ENCODE measurements around the gene NR2C1.
"Not testable (repeated sequence)": the region's sequence is repeated elsewhere in the genome, so short reads cannot be mapped to it uniquely, and the experiment has no call there.

Gene NR2C1

GRCh38 chr12:94987801-94988200 lies 85.6 kb downstream of the NR2C1 start:
- peaks cover 37% of the 10 kb centered on the region for H3K36me3 ChIP-seq (ENCODE audit: control insufficient read depth, low read length)
- no peaks in the 10 kb centered on the region for H3K9me3 ChIP-seq (ENCODE audit: control insufficient read depth, insufficient read depth, low read length)
- H3K9me2 ChIP-seq (replicated peaks; ENCODE audit: control insufficient read depth, low read length) = no peaks in the 10 kb centered on the region
- no peak overlapping the region for H3K27ac ChIP-seq (ENCODE audit: low read depth, low read length)
- H3K79me2 ChIP-seq (ENCODE audit: control insufficient read depth, low read length) = peaks cover 19% of the 10 kb centered on the region
- H4K20me1 ChIP-seq (ENCODE audit: control insufficient read depth, insufficient read depth, low read depth, low read length) = no peaks in the 10 kb centered on the region
- H3K4me3 ChIP-seq (ENCODE audit: low read length) = no peak overlapping the region
- TF ChIP-seq CTCF (IDR thresholded peaks at IDR 0.05; ENCODE audit: low read depth, low read length, poor library complexity, severe bottlenecking) = no peak
- TF ChIP-seq EZH2phosphoT487 (IDR thresholded peaks at IDR 0.05; ENCODE audit: borderline replicate concordance, low read length) = no peak
- H3K4me1 ChIP-seq (ENCODE audit: control insufficient read depth, low read length) = peaks cover 5% of the 10 kb centered on the region
- no peak overlapping the region for H3K4me2 ChIP-seq (ENCODE audit: low read length)
- H3F3A ChIP-seq (ENCODE audit: control insufficient read depth, insufficient read depth) = no peaks in the 10 kb centered on the region
- H3K27me3 ChIP-seq (ENCODE audit: control insufficient read depth, low read length) = no peaks in the 10 kb centered on the region

DNA sequence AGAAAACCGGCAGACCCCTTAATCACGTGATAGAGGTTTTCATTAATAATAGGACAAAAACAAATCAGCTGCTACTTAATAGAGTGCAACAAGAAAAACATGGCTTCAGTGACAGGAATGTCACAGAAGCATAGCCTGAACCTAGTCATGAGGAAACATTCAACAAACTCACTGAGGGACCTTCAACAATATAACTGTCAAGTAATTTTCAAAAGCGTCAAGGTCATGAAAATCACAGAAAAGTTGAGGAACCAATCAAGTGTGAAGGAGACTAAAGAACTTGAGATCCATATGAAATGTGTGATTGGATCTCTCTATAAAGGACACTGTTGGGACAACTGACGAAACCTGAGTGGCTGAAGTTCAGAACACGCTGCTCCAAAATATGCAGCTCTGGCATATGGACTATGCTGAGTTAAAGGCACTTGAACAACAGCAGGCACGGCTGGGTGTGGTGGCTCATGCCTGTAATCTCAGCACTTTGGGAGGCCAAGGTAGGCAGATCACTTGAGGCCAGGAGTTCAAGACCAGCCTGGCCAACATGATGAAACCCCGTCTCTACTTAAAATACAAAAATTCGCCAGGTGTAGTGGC lies 86.2 kb downstream of the NR2C1 start:
- Histone ChIP-seq H3K9me3 (ENCODE audit: control insufficient read depth, insufficient read depth, low read length) (no peaks in the 10 kb centered on the region), H3K27me3 (ENCODE audit: control insufficient read depth, low read length) (no peaks in the 10 kb centered on the region), H3K4me2 (ENCODE audit: low read length) (no peak overlapping the region), H3K27ac (ENCODE audit: low read depth, low read length) (no peak overlapping the region), H3F3A (ENCODE audit: control insufficient read depth, insufficient read depth) (no peaks in the 10 kb centered on the region), H4K20me1 (ENCODE audit: control insufficient read depth, insufficient read depth, low read depth, low read length) (no peaks in the 10 kb centered on the region), H3K9me2 (replicated peaks; ENCODE audit: control insufficient read depth, low read length) (no peaks in the 10 kb centered on the region), H3K36me3 (ENCODE audit: control insufficient read depth, low read length) (peaks cover 31% of the 10 kb centered on the region), H3K4me3 (ENCODE audit: low read length) (no peak overlapping the region), H3K79me2 (ENCODE audit: control insufficient read depth, low read length) (peaks cover 19% of the 10 kb centered on the region), H3K4me1 (ENCODE audit: control insufficient read depth, low read length) (peaks cover 5% of the 10 kb centered on the region)
- TF ChIP-seq EZH2phosphoT487 (IDR thresholded peaks at IDR 0.05; ENCODE audit: borderline replicate concordance, low read length) = no peak
- TF ChIP-seq CTCF (IDR thresholded peaks at IDR 0.05; ENCODE audit: low read depth, low read length, poor library complexity, severe bottlenecking) = no peak

- Histone ChIP-seq H3K36me3 (ENCODE audit: control insufficient read depth, low read length) (peaks cover 25% of the 10 kb centered on the region), H3K79me2 (ENCODE audit: control insufficient read depth, low read length) (peaks cover 20% of the 10 kb centered on the region)
- not testable (repeated sequence) for H3K4me1 ChIP-seq (ENCODE audit: control insufficient read depth, low read length); H3K9me2 ChIP-seq (replicated peaks; ENCODE audit: control insufficient read depth, low read length); H3K4me3 ChIP-seq (ENCODE audit: low read length); H3K4me2 ChIP-seq (ENCODE audit: low read length); H3K27ac ChIP-seq (ENCODE audit: low read depth, low read length); H3K27me3 ChIP-seq (ENCODE audit: control insufficient read depth, low read length); H3F3A ChIP-seq (ENCODE audit: control insufficient read depth, insufficient read depth); H4K20me1 ChIP-seq (ENCODE audit: control insufficient read depth, insufficient read depth, low read depth, low read length); H3K9me3 ChIP-seq (ENCODE audit: control insufficient read depth, insufficient read depth, low read length)
These were observed 88.3 kb downstream of the NR2C1 start for GRCh38 chr12:94985099-94985498.

GRCh38 chr12:94983321-94983720 lies 90.1 kb downstream of the NR2C1 start:
- no peaks in the 10 kb centered on the region for H3F3A ChIP-seq (ENCODE audit: control insufficient read depth, insufficient read depth)
- no peaks in the 10 kb centered on the region for H3K27me3 ChIP-seq (ENCODE audit: control insufficient read depth, low read length)
- TF ChIP-seq CTCF (IDR thresholded peaks at IDR 0.05; ENCODE audit: low read depth, low read length, poor library complexity, severe bottlenecking) (no peak), EZH2phosphoT487 (IDR thresholded peaks at IDR 0.05; ENCODE audit: borderline replicate concordance, low read length) (no peak)
- H3K4me1 ChIP-seq (ENCODE audit: control insufficient read depth, low read length) = no peaks in the 10 kb centered on the region
- H3K36me3 ChIP-seq (ENCODE audit: control insufficient read depth, low read length) = peaks cover 22% of the 10 kb centered on the region
- H3K27ac ChIP-seq (ENCODE audit: low read depth, low read length) = no peak overlapping the region
- H3K79me2 ChIP-seq (ENCODE audit: control insufficient read depth, low read length) = peaks cover 19% of the 10 kb centered on the region
- H3K9me2 ChIP-seq (replicated peaks; ENCODE audit: control insufficient read depth, low read length) = no peaks in the 10 kb centered on the region
- H3K4me3 ChIP-seq (ENCODE audit: low read length) = no peak overlapping the region
- no peaks in the 10 kb centered on the region for H3K9me3 ChIP-seq (ENCODE audit: control insufficient read depth, insufficient read depth, low read length)
- H4K20me1 ChIP-seq (ENCODE audit: control insufficient read depth, insufficient read depth, low read depth, low read length) = no peaks in the 10 kb centered on the region
- H3K4me2 ChIP-seq (ENCODE audit: low read length) = no peak overlapping the region
